DMS114 treated with DMSO at 0.1 percent for 48 hours (cell line): ENCODE results near the gene RFT1.

Source experiments
- DNase-seq: peaks from one replicate; lab custom pipeline; 2025; ENCODE audit not compliant: unreplicated experiment; lab: John Stamatoyannopoulos, UW

Gene RFT1

GRCh38 chr3:53038679-53039375 lies 91.4 kb downstream of the RFT1 start:
- DNase-seq, result no peak
